ENCODE data around the gene RPS16.

GRCh38 chr19:39385629-39386411, 49.9 kb downstream of the RPS16 start:
- TF ChIP-seq CTCF (conservative IDR thresholded peaks at IDR 0.05; ENCODE audit: low read depth in 2 of 2) (no peak), REST (IDR thresholded peaks at IDR 0.05; ENCODE audit: unreplicated experiment) (no peak), EZH2 (IDR thresholded peaks at IDR 0.05; ENCODE audit: low read depth, unreplicated experiment) (no peak), EZH2phosphoT487 (IDR thresholded peaks at IDR 0.05; ENCODE audit: unreplicated experiment) (no peak)
- TF ChIP-seq, protein P1, sequence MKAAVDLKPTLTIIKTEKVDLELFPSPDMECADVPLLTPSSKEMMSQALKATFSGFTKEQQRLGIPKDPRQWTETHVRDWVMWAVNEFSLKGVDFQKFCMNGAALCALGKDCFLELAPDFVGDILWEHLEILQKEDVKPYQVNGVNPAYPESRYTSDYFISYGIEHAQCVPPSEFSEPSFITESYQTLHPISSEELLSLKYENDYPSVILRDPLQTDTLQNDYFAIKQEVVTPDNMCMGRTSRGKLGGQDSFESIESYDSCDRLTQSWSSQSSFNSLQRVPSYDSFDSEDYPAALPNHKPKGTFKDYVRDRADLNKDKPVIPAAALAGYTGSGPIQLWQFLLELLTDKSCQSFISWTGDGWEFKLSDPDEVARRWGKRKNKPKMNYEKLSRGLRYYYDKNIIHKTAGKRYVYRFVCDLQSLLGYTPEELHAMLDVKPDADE (IDR thresholded peaks at IDR 0.05), result no peak

All from GM23338 (cell line).